Measurements from ENCODE around the gene SLC39A9. TPM values are rescaled to one million over a fixed set of nuclear protein-coding genes. Genes with fewer than 3 reads are reported as not detected.

The SLC39A9 gene
- total RNA-seq, 1 experiment from 2014 or later, result 44.1 TPM

- Mint-ChIP-seq H3K4me1 (peaks cover 13% of the 10 kb centered on the region), H3K9me3 (no peaks in the 10 kb centered on the region), H3K27me3 (ENCODE audit: low read depth) (no peaks in the 10 kb centered on the region), H3K4me3 (no peak overlapping the region), H3K27ac (no peak overlapping the region), H3K36me3 (no peaks in the 10 kb centered on the region)
- no peak for DNase-seq (ENCODE audit: low spot score)
- TF ChIP-seq FOXP4 (CRISPR knock-in tag; IDR thresholded peaks at IDR 0.05), result no peak
- TF ChIP-seq ATF3 (CRISPR knock-in tag; conservative IDR thresholded peaks at IDR 0.05), result no peak
- TF ChIP-seq E2F5 (CRISPR knock-in tag; IDR thresholded peaks at IDR 0.05), result no peak
- no peak for TF ChIP-seq PREB (CRISPR knock-in tag; IDR thresholded peaks at IDR 0.05; ENCODE audit: borderline replicate concordance)
- no peak for TF ChIP-seq SOX15 (CRISPR knock-in tag; IDR thresholded peaks at IDR 0.05)
- no peak for TF ChIP-seq HMGA2 (CRISPR knock-in tag; IDR thresholded peaks at IDR 0.05)
- TF ChIP-seq ZNF416 (CRISPR knock-in tag; IDR thresholded peaks at IDR 0.05), result no peak
- TF ChIP-seq JUN (CRISPR knock-in tag; IDR thresholded peaks at IDR 0.05), result no peak
- TF ChIP-seq NFE2L1 (CRISPR knock-in tag; IDR thresholded peaks at IDR 0.05), result no peak
- TF ChIP-seq FOXK1 (CRISPR knock-in tag; IDR thresholded peaks at IDR 0.05), result no peak
- no peak for TF ChIP-seq CTCF (IDR thresholded peaks at IDR 0.05)
- TF ChIP-seq PRDM15 (CRISPR knock-in tag; IDR thresholded peaks at IDR 0.05), result no peak
- no peak for TF ChIP-seq JAZF1 (CRISPR knock-in tag; IDR thresholded peaks at IDR 0.05)
- TF ChIP-seq ZNF396 (CRISPR knock-in tag; IDR thresholded peaks at IDR 0.05; ENCODE audit: borderline replicate concordance), result no peak
- no peak for TF ChIP-seq USF2 (CRISPR knock-in tag; IDR thresholded peaks at IDR 0.05)
- ChIA-PET CTCF (interaction anchor here (0.9 to 1.7 kb wide), 3 partner anchors 8 to 94 kb away, joined by 3 to 6 read pairs (median 4); no protein-coding TSS in a partner anchor), POLR2A (no interaction called here)
- ATAC-seq, result no peak
These were observed 43.3 kb upstream of the SLC39A9 start for GRCh38 chr14:69355154-69355597.
